Activated B cell treated with CpG ODN at 0.5 μM for 24 hours (primary cell): ENCODE measurements around the gene PRTFDC1. TPM values are rescaled to one million over a fixed set of nuclear protein-coding genes. Genes with fewer than 3 reads are reported as not detected.

Experiments used
- ATAC-seq: fragments of 200-7000 bp; cut with Tn5 transposase; one replicate; pipeline ENCODE4 v1.10.0; 2021; ENCODE audit warnings: low read depth, mild to moderate bottlenecking, moderate library complexity
- CTCF ChIA-PET: fragments of 350-600 bp; sonication (Branson Sonifier 250); formaldehyde crosslinking; loops from one replicate; lab custom pipeline; 2021; ENCODE audit warnings: antibody characterized with exemption; lab: Charles Lee
- POLR2A ChIA-PET: fragments of 350-600 bp; sonication (Branson Sonifier 250); formaldehyde crosslinking; loops from one replicate; lab custom pipeline; 2021; ENCODE audit warnings: antibody characterized with exemption; lab: Charles Lee
- DNase-seq: peaks from one replicate; pipeline ENCODE4 v3.0.0; 2022
- H3K27ac Mint-ChIP-seq: one replicate; pipeline ENCODE4 v1.8.0; 2020; ENCODE audit warnings: mixed read lengths
- H3K27me3 Mint-ChIP-seq: one replicate; pipeline ENCODE4 v1.8.0; 2021; ENCODE audit warnings: mixed read lengths
- H3K36me3 Mint-ChIP-seq: one replicate; pipeline ENCODE4 v1.8.0; 2021; ENCODE audit warnings: low read depth, mixed read lengths
- H3K4me1 Mint-ChIP-seq: one replicate; pipeline ENCODE4 v1.8.0; 2021; ENCODE audit warnings: mixed read lengths
- H3K4me3 Mint-ChIP-seq: one replicate; pipeline ENCODE4 v1.8.0; 2020; ENCODE audit warnings: mild to moderate bottlenecking, mixed read lengths
- H3K9me3 Mint-ChIP-seq: one replicate; pipeline ENCODE4 v1.8.0; 2020; ENCODE audit warnings: mixed read lengths
- intact Hi-C: fragments of 100-400 bp; cut with micrococcal nuclease; formaldehyde crosslinking; loops from one replicate; pipeline ENCODE4 v1.15.1; 2024
- total RNA-seq: library from RNA; stranded (reverse); gene quantifications from 2 replicates; pipeline ENCODE4 v1.2.3, GENCODE V29; 2022
- TF ChIP-seq, protein P1 (sequence below): fragments of 200-600 bp; IDR thresholded peaks from one replicate; pipeline ENCODE4 v1.8.0; 2022; ENCODE audit warnings: antibody characterized with exemption, mild to moderate bottlenecking

Gene PRTFDC1
- total RNA-seq, 1 donor from 2014 or later = not detected

DNA sequence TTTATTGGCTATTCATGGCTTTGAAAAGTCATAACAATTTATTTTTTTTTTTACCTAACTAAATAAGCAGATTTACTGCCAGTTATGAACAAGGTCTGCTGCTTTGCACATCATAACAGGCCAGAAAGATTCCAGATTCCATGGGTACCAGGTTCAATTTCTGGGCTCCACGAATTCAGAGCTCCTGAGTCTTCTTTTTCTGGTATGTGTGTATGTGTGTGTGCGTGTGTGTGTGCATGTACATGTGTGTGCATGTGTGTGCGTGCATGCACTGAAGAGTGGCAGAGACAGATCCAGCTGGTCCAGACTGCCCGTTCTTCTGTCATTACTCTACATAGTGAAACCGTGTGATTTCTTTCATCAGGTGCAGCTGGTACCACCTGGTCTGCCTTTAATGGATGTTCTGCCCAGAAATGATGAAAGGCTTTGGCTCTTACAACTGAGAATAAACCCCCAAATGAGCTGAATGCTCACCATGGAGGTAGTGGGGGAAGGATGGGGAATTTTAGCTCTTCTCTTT, 14.6 kb upstream of the PRTFDC1 start:
- Mint-ChIP-seq H3K9me3 (no peaks in the 10 kb centered on the region), H3K27me3 (no peaks in the 10 kb centered on the region), H3K27ac (no peak overlapping the region), H3K36me3 (no peaks in the 10 kb centered on the region), H3K4me3 (no peak overlapping the region), H3K4me1 (peaks cover 7% of the 10 kb centered on the region)
- intact Hi-C loops = no loop called here
- TF ChIP-seq, protein P1, sequence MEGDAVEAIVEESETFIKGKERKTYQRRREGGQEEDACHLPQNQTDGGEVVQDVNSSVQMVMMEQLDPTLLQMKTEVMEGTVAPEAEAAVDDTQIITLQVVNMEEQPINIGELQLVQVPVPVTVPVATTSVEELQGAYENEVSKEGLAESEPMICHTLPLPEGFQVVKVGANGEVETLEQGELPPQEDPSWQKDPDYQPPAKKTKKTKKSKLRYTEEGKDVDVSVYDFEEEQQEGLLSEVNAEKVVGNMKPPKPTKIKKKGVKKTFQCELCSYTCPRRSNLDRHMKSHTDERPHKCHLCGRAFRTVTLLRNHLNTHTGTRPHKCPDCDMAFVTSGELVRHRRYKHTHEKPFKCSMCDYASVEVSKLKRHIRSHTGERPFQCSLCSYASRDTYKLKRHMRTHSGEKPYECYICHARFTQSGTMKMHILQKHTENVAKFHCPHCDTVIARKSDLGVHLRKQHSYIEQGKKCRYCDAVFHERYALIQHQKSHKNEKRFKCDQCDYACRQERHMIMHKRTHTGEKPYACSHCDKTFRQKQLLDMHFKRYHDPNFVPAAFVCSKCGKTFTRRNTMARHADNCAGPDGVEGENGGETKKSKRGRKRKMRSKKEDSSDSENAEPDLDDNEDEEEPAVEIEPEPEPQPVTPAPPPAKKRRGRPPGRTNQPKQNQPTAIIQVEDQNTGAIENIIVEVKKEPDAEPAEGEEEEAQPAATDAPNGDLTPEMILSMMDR = no peak
- POLR2A ChIA-PET = no interaction called here
- no peak for ATAC-seq
- no peak for DNase-seq
- CTCF ChIA-PET = no interaction called here

DNA sequence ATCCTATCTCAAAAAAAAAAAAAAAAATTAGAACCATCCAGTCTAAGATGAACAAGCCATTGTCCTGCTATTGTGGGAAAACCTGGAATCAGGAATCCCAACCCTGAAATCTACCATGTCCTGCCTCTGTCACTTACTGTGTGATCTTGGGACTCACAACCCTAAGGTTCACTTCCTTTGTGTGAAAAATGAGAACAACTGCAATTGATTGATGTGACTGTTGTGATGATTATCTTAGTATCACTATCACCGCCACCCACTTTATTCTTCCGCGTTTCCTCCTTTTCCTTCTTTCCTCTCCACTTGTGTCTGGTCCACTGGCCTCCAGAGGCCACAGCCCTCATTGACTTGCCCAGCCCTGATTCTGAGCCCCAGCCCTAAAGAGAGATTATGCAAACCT, 12.6 kb upstream of the PRTFDC1 start:
- ATAC-seq = no peak

DNA sequence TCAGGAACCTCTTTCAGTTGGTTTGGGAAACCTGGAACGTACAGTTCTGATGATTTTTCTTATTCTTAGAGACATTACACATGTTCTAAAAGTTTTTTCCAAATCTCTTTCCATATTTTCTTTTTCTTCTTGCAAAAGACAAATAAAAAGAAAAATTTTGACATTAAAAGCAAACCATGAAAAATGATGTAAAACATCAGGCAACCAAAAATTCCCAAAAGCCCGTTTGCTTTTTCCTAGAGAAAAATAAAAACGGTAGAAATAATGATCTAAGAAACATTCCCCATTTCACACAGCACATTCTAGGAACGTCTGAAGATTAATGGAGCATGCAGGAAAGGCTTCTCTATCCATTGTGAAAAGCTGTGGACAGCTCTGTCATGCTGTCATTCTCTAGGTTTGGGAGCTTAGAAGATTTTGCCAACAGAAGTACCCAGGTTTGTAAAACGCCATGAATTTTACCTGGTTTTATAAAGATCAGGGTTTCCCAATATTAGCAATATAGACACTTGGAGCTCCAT, 11.2 kb upstream of the PRTFDC1 start:
- no peak for ATAC-seq
- Mint-ChIP-seq H3K4me1 (no peaks in the 10 kb centered on the region), H3K4me3 (no peak overlapping the region), H3K36me3 (no peaks in the 10 kb centered on the region), H3K27me3 (peaks cover 5% of the 10 kb centered on the region), H3K9me3 (no peaks in the 10 kb centered on the region), H3K27ac (no peak overlapping the region)
- DNase-seq = no peak
- ChIA-PET CTCF (no interaction called here), POLR2A (no interaction called here)
- intact Hi-C loops = no loop called here
- TF ChIP-seq, protein P1 = no peak

More for the DNA sequence above, 12.6 kb upstream of the PRTFDC1 start:
- H3K36me3 Mint-ChIP-seq = no peaks in the 10 kb centered on the region
- peaks cover 4% of the 10 kb centered on the region for H3K4me1 Mint-ChIP-seq
- peaks cover 4% of the 10 kb centered on the region for H3K27me3 Mint-ChIP-seq
- no peak for DNase-seq
- no peak overlapping the region for H3K27ac Mint-ChIP-seq
- TF ChIP-seq, protein P1 = no peak
- no peak overlapping the region for H3K4me3 Mint-ChIP-seq
- intact Hi-C loops = no loop called here
- H3K9me3 Mint-ChIP-seq = no peaks in the 10 kb centered on the region
- CTCF ChIA-PET = no interaction called here
- POLR2A ChIA-PET = no interaction called here

DNA sequence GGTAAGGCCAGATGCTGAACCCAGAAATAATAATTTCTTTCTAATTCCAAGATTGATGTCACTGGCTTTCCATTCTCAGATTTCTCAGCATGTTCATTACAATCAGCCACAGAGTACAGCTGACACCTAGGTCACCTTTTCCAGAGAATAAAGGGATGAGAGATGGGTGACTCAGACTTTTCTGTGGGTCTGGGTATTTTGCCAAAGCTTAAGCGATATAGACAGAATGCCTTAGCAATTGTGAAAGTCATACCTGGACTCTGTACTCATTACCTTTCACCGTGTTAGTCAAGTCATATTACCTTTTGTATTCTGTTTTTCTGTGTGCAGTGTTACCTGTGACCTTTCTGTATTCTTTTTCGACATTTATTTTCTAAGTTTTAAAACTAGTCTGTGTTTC, 10.6 kb upstream of the PRTFDC1 start:
- CTCF ChIA-PET = no interaction called here
- ATAC-seq = no peak

DNA sequence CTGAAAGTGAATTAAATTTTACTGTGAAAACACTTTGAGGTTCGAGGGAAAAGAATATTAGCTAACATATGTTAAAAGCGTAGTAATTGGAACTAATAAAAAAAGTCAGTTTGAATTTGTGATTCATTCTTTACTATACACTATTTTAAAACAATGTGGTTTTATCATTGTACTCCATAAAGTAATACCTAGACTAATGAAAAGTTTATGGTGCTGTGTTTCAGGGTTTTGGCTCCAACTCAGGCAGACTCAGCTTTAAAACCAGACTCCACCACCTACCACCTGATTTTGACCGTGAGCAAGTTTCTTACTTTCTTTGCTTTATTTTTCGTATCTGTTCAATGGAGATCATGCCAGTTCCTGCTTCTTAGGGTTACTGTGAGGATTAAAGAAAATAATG, 9.2 kb upstream of the PRTFDC1 start:
- Mint-ChIP-seq H3K36me3 (no peaks in the 10 kb centered on the region), H3K4me3 (no peak overlapping the region), H3K9me3 (no peaks in the 10 kb centered on the region), H3K27ac (no peak overlapping the region), H3K27me3 (peaks cover 7% of the 10 kb centered on the region), H3K4me1 (no peaks in the 10 kb centered on the region)
- intact Hi-C loops = no loop called here
- ATAC-seq = no peak
- DNase-seq = no peak
- ChIA-PET POLR2A (no interaction called here), CTCF (no interaction called here)
- TF ChIP-seq, protein P1 = no peak

More for the DNA sequence above, 10.6 kb upstream of the PRTFDC1 start:
- Mint-ChIP-seq H3K27ac (no peak overlapping the region), H3K4me3 (no peak overlapping the region), H3K4me1 (no peaks in the 10 kb centered on the region), H3K27me3 (peaks cover 5% of the 10 kb centered on the region), H3K9me3 (no peaks in the 10 kb centered on the region), H3K36me3 (no peaks in the 10 kb centered on the region)
- TF ChIP-seq, protein P1 = no peak
- DNase-seq = no peak
- intact Hi-C loops = no loop called here
- POLR2A ChIA-PET = no interaction called here
